ENCODE data around the gene SMTN.

GRCh38 chr22:31106731-31107177 lies 25.6 kb downstream of the SMTN start:
- TF ChIP-seq CTCF (IDR thresholded peaks at IDR 0.05; ENCODE audit: low read length) (no peak), EZH2 (optimal IDR thresholded peaks at IDR 0.05; ENCODE audit: low read depth, low read length) (no peak)

All from MM.1S (cell line).